Heart left ventricle (tissue), 13 donors: Measurements from ENCODE around the gene ACAD11.

Source experiments
- POLR2A ChIP-seq, 2 donors: fragments of 450-650 bp; IDR thresholded peaks; one replicate each; pipeline ENCODE4 v1.6.1; 2017; ENCODE audit warnings: antibody characterized with exemption in 2 of 2, mild to moderate bottlenecking in 2 of 2, moderate library complexity in 2 of 2
- TF ChIP-seq, protein P1 (sequence below), 12 donors: fragments of 200-600 bp; sonication (generic) in 4 of 12; IDR thresholded peaks; one replicate each; pipeline versions ENCODE4 v1.5.0 to v1.8.0; 2018 to 2022; ENCODE audit warnings: antibody characterized with exemption in 12 of 12, mild to moderate bottlenecking in 5 of 12
- donor health status: ischemic (EF 13 %, LVEDD 7.1; RV severe dilation, severe dysfunction).
- donor health status: DM: no; HTN: yes; CAD: no.
- donor health status: DM: no; HTN: no; CAD: no.
- donor health status: ischemic (EF 25% LVEDD 6.9; RV normal size, moderate dysfunction).
- donor health status: ischemic (EF 25% LVEDD 5.7; RV mildly dilated, moderate dysfunction).
- donor health status: ischemic (EF 35%, LVEDD 5.7; RV mildly dilated, moderate dysfunction).
- donor health status: nonischemic (EF 11% LVEDD 7.7; RV severe dilation, severe dysfunction).
- donor health status: DM: yes; HTN: yes; CAD: no.
- donor health status: PGD.
- donor health status: ischemic (EF 29% LVEDD 5.4; RV normal size, mild dysfunction).
- donor health status: nonischemic (EF 23%, LVEDD 6.1; RV moderate dilation, normal function).

DNA sequence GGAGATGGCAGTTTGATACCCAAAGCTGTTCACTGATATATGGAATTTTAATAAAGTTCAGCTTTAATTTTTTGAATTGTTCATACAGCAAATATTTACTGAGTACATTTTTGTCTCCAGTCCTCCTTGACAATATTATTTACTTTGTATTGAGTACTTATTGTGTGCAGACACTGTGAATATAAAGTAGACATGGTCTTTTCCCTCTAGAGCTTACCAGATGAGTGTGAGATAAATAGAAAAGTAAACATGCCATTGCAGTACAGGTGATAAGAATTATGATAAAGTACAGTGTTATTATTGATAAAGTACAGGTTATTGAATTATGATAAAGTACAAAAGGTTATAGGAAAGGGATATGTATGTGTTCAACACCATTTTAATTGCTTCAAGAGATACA lies 2.6 kb upstream of the ACAD11 start:
- TF ChIP-seq, protein P1, sequence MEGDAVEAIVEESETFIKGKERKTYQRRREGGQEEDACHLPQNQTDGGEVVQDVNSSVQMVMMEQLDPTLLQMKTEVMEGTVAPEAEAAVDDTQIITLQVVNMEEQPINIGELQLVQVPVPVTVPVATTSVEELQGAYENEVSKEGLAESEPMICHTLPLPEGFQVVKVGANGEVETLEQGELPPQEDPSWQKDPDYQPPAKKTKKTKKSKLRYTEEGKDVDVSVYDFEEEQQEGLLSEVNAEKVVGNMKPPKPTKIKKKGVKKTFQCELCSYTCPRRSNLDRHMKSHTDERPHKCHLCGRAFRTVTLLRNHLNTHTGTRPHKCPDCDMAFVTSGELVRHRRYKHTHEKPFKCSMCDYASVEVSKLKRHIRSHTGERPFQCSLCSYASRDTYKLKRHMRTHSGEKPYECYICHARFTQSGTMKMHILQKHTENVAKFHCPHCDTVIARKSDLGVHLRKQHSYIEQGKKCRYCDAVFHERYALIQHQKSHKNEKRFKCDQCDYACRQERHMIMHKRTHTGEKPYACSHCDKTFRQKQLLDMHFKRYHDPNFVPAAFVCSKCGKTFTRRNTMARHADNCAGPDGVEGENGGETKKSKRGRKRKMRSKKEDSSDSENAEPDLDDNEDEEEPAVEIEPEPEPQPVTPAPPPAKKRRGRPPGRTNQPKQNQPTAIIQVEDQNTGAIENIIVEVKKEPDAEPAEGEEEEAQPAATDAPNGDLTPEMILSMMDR (IDR thresholded peaks at IDR 0.05): no peak
- TF ChIP-seq POLR2A (IDR thresholded peaks at IDR 0.05): no peak
